ENCODE results near the gene ARHGEF1. TPM values are rescaled to one million over a fixed set of nuclear protein-coding genes. Genes with fewer than 3 reads are reported as not detected.
A peak's percentile ranks its signal among the peaks of the same experiment; 100 is the strongest.

ARHGEF1 gene
- total RNA-seq, 4 donors from 2014 or later = 12.1 to 21.6 (median 15.5) TPM

GRCh38 chr19:41853768-41854167 lies 29.2 kb upstream of the ARHGEF1 start:
- DNase-seq (no peak), ATAC-seq (no peak)
- in situ Hi-C loops (cut with MboI; ENCODE audit: low sequenced_read_pairs in 4 of 4) = loop anchor here in 1 of 4 donors (10.0 kb wide), 1 partner anchor 101 kb away; the partner anchor contains the start of gene RABAC1
- no peaks in the 10 kb centered on the region for H3K36me3 ChIP-seq
- H3K4me3 ChIP-seq = no peak overlapping the region
- peaks cover 0 to under 1% of the 10 kb centered on the region in 2 donors for H3K4me1 ChIP-seq
- TF ChIP-seq CTCF (IDR thresholded peaks at IDR 0.05 in 4 of 5, conservative IDR thresholded peaks at IDR 0.05 in 1 of 5) (no peak), POLR2A (IDR thresholded peaks at IDR 0.05) (no peak)
- no peak overlapping the region for H3K27ac ChIP-seq
- peaks cover 0 to 3% (median 0%) of the 10 kb centered on the region in 3 donors for H3K27me3 ChIP-seq
- intact Hi-C loops (cut with DNase I; ENCODE audit: low total_unique reads) = no loop called here
- no peaks in the 10 kb centered on the region for H3K9me3 ChIP-seq

GRCh38 chr19:41859213-41859617 lies 23.8 kb upstream of the ARHGEF1 start:
- H3K27ac ChIP-seq = peak overlapping the region; percentile 86 to 100 (median 98)
- DNase-seq (no peak), ATAC-seq (peak in 1 of 2 donors; percentile 0)
- TF ChIP-seq CTCF (IDR thresholded peaks at IDR 0.05 in 4 of 5, conservative IDR thresholded peaks at IDR 0.05 in 1 of 5) = no peak
- no peak for TF ChIP-seq POLR2A (IDR thresholded peaks at IDR 0.05)
- peaks cover 26 to 37% of the 10 kb centered on the region in 2 donors for H3K4me1 ChIP-seq
- intact Hi-C loops (cut with DNase I; ENCODE audit: low total_unique reads) = loop anchor here (1.0 kb wide), 2 partner anchors 25 to 100 kb away; partner anchors contain the start of gene RABAC1
- H3K36me3 ChIP-seq = peaks cover 0 to 31% of the 10 kb centered on the region in 2 donors
- no peaks in the 10 kb centered on the region for H3K27me3 ChIP-seq
- H3K4me3 ChIP-seq = peak overlapping the region; percentile 70 to 94 (median 92)
- H3K9me3 ChIP-seq = no peaks in the 10 kb centered on the region
- in situ Hi-C loops (cut with MboI; ENCODE audit: low sequenced_read_pairs in 4 of 4) = loop anchor here in 1 of 4 donors (10.0 kb wide), 1 partner anchor 96 kb away; the partner anchor contains the start of gene RABAC1

DNA sequence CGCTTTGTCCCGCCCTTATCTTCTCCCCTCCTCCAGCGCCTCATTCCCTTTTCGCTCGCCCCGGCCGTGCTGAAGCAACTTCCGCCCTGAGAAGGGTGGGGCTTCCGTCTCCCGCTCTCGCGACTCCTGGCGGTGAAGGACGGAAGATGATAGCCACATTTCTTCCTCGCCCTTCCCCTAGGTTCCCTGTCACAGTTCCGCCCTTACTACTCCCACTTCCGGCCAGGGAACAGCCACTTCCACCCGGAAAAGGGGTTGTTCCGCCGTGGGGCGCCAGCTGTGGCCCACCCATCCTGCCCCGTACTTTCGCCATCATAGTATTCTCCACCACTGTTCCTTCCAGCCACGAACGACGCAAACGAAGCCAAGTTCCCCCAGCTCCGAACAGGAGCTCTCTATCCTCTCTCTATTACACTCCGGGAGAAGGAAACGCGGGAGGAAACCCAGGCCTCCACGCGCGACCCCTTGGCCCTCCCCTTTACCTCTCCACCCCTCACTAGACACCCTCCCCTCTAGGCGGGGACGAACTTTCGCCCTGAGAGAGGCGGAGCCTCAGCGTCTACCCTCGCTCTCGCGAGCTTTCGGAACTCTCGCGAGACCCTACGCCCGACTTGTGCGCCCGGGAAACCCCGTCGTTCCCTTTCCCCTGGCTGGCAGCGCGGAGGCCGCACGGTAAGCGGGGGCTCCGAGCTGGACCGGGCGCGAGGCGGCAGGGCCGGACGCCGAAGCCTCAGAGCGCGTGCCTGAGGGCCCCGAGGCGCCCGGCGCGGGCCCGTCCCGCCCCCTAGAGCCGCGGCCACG lies 23.2 kb upstream of the ARHGEF1 start, which contains the start of gene RPS19:
Gene RPS19, plus strand, starts transcription at position 638 of the 801 bp plus-strand sequence. CDS start 520 bp downstream, outside the sequence.
- H3K4me3 ChIP-seq = peak within 1 kb of the TSS; percentile 70 to 94 (median 92)
- H3K4me1 ChIP-seq = peaks cover 26 to 37% of the 10 kb centered on the region in 2 donors
- DNase-seq (peak; percentile 97 to 98), ATAC-seq (peak; percentile 96)
- peak within 1 kb of the TSS; percentile 86 to 100 (median 98) for H3K27ac ChIP-seq
- peak; percentile 48 to 75 (median 64) for TF ChIP-seq CTCF (IDR thresholded peaks at IDR 0.05 in 4 of 5, conservative IDR thresholded peaks at IDR 0.05 in 1 of 5)
- peak; percentile 92 to 93 for TF ChIP-seq POLR2A (IDR thresholded peaks at IDR 0.05)
- no peaks in the 10 kb centered on the region for H3K9me3 ChIP-seq
- H3K36me3 ChIP-seq = peaks cover 0 to 37% of the 10 kb centered on the region in 2 donors
- no peaks in the 10 kb centered on the region for H3K27me3 ChIP-seq
- in situ Hi-C loops (cut with MboI; ENCODE audit: low sequenced_read_pairs in 4 of 4) = loop anchor here in 3 of 4 donors (5.0 to 10.0 kb wide), 2 partner anchors 82 to 95 kb away; partner anchors contain the start of gene RABAC1 (in 2 of the 3)
- intact Hi-C loops (cut with DNase I; ENCODE audit: low total_unique reads) = loop anchor here (1.0 to 10.0 kb wide), 5 partner anchors 24 to 465 kb away; partner anchors contain the start of genes DEDD2, MEGF8, RABAC1 and ZNF574

- Histone ChIP-seq H3K9me3 (no peaks in the 10 kb centered on the region), H3K27ac (peak overlapping the region; percentile 86 to 100 (median 98)), H3K4me3 (peak overlapping the region; percentile 70 to 94 (median 92)), H3K4me1 (peaks cover 26 to 37% of the 10 kb centered on the region in 2 donors), H3K36me3 (peaks cover 0 to 45% of the 10 kb centered on the region in 2 donors), H3K27me3 (no peaks in the 10 kb centered on the region)
- intact Hi-C loops (cut with DNase I; ENCODE audit: low total_unique reads) (loop anchor here (5.0 to 10.0 kb wide), 3 partner anchors 217 to 464 kb away; partner anchors contain the start of genes DEDD2, MEGF8 and ZNF574), in situ Hi-C loops (cut with MboI; ENCODE audit: low sequenced_read_pairs in 4 of 4) (loop anchor here in 2 of 4 donors (5.0 to 10.0 kb wide), 2 partner anchors 82 to 94 kb away; partner anchors contain the start of gene RABAC1 (in 1 of the 2))
- DNase-seq (no peak), ATAC-seq (no peak)
- no peak for TF ChIP-seq POLR2A (IDR thresholded peaks at IDR 0.05)
- TF ChIP-seq CTCF (IDR thresholded peaks at IDR 0.05 in 4 of 5, conservative IDR thresholded peaks at IDR 0.05 in 1 of 5) = no peak
These were observed 22.4 kb upstream of the ARHGEF1 start for GRCh38 chr19:41860419-41861115.
